ENCODE measurements around the gene BTBD17. TPM values are rescaled to one million over a fixed set of nuclear protein-coding genes. Genes with fewer than 3 reads are reported as not detected.

BTBD17 gene
- total and polyA plus RNA-seq, 12 donors = not detected

DNA sequence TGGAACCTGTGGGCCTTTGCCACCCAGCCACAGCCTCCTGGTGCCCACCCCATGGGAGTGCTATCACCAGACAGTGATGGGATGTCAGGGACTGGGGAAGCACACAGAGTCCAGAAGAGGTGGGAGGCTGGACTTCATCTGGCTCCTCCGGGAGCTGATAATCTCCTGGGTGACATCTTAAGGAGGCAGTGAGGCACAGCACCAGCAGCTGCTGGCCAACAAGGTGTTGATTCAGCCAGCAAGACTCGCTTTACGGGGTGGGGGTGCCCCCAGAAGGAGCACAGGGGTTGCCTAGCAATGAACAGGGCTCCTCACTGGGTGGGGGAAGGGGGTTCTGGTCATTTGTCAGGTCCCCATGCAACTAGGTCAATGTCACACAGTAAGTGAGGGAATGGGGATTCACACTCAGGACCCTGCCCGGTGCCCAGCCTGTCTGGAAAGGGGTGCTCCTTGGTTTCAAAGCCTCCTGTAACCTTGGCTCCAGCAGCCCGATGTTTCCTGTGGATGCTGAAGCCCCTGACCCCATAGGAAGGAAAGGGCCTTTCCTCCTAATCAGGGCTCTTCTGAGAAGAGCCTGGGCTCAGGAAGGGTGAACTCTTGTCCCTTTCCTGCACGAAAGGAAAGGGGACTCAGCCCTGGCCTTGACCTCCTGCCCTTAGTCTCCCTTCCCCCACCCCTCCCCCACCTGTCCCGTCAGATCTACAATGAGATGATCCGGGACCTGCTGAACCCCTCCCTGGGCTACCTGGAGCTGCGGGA lies 18.0 kb downstream of the BTBD17 start:
- H3K27me3 ChIP-seq = peaks cover 0 to 16% (median 0%) of the 10 kb centered on the region in 7 donors
- no peaks in the 10 kb centered on the region for H3K36me3 ChIP-seq
- no peak overlapping the region for H3K27ac ChIP-seq
- DNase-seq (no peak), ATAC-seq (peak in 1 of 8 donors; percentile 16)
- WGBS, 2 donors = 45 to 53% methylated on average over 9 of the region's 9 CpGs
- no peak overlapping the region for H3K4me3 ChIP-seq
- H3K4me1 ChIP-seq = no peaks in the 10 kb centered on the region
- no peaks in the 10 kb centered on the region for H3K9me3 ChIP-seq
- TF ChIP-seq, protein P1, sequence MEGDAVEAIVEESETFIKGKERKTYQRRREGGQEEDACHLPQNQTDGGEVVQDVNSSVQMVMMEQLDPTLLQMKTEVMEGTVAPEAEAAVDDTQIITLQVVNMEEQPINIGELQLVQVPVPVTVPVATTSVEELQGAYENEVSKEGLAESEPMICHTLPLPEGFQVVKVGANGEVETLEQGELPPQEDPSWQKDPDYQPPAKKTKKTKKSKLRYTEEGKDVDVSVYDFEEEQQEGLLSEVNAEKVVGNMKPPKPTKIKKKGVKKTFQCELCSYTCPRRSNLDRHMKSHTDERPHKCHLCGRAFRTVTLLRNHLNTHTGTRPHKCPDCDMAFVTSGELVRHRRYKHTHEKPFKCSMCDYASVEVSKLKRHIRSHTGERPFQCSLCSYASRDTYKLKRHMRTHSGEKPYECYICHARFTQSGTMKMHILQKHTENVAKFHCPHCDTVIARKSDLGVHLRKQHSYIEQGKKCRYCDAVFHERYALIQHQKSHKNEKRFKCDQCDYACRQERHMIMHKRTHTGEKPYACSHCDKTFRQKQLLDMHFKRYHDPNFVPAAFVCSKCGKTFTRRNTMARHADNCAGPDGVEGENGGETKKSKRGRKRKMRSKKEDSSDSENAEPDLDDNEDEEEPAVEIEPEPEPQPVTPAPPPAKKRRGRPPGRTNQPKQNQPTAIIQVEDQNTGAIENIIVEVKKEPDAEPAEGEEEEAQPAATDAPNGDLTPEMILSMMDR (IDR thresholded peaks at IDR 0.05) = no peak
- intact Hi-C loops (cut with DNase I) = no loop called here

DNA sequence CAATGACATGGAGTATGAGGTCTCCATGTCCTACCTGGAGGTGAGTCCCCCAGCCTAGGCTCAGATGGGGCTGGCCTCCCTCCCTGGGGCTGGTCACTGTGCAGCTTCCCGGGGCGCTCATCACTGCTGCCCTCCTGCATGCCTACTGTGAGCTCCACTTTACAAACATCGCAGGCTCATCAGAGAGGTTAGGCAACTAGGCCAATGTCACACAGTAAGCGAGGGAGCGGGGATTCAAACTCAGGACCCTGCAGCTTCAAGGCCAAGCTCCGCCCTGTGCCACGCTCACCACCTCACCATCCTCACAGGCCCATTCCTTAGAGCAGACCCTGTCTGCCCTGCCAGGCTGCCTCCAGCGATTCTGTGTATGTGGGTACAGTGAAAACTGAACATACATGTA lies 18.5 kb downstream of the BTBD17 start:
- no peak overlapping the region for H3K27ac ChIP-seq
- DNase-seq (no peak), ATAC-seq (no peak)
- no peak overlapping the region for H3K4me3 ChIP-seq
- no peaks in the 10 kb centered on the region for H3K9me3 ChIP-seq
- 84 to 85% methylated on average over 8 of the region's 8 CpGs for WGBS, 2 donors
- H3K4me1 ChIP-seq = no peaks in the 10 kb centered on the region
- H3K27me3 ChIP-seq = peaks cover 0 to 13% (median 0%) of the 10 kb centered on the region in 7 donors
- TF ChIP-seq, protein P1 (IDR thresholded peaks at IDR 0.05) = no peak
- H3K36me3 ChIP-seq = no peaks in the 10 kb centered on the region
- intact Hi-C loops (cut with DNase I) = no loop called here

DNA sequence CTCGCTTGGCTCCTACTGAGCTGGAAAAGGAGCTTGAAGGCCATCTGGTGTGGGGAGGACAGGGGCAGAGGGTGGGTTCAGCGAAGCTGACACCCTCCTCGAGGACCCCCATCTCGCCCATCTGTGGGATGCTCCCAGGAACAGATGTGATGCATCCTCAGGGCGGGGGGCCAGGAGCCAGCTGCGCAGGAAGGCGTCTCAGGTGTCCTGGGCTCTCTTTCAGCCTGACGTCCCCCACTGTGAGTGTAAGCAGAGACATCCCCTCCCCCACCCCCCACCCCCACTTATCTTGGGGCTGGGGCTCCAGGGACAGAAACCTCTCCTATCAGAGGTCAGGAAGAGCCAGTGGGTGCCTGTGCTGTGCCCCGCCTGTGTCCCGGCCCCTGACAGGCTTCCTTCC lies 19.4 kb downstream of the BTBD17 start:
- WGBS, 2 donors = 62 to 73% methylated on average over 10 of the region's 10 CpGs
- DNase-seq (no peak), ATAC-seq (no peak)
- H3K27ac ChIP-seq = no peak overlapping the region
- H3K9me3 ChIP-seq = no peaks in the 10 kb centered on the region
- H3K36me3 ChIP-seq = no peaks in the 10 kb centered on the region
- intact Hi-C loops (cut with DNase I) = no loop called here
- H3K4me3 ChIP-seq = no peak overlapping the region
- H3K27me3 ChIP-seq = peaks cover 0 to 9% (median 0%) of the 10 kb centered on the region in 7 donors
- H3K4me1 ChIP-seq = no peaks in the 10 kb centered on the region
- TF ChIP-seq, protein P1 (IDR thresholded peaks at IDR 0.05) = no peak

DNA sequence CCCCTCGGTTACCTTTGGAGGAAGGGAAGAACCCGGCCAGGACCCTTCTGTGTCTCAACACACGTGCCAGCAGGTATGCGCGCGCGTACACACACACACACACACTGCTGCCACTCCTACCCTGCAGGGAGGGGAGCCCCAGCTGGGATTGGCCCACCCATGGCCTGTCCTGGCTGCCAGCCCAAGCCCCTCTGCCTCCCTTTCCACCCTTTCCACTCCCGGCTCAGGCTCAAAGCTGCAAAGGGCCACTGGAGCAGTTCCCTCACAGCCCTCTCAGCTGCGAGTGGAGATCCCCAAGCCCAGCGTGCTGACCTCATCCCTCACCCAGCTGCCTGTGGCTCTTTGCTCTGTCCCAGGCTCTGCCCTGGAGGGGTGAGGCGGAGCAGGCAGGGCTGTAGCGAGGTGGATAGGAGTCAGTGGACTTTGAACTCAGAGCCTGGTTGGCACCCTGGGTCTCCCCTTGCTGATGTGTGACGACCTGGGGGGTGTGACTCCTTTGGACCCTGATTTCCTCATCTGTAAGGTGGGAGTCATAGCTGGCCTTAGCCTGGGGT lies 21.1 kb downstream of the BTBD17 start:
- ATAC-seq = no peak
- no peaks in the 10 kb centered on the region for H3K4me1 ChIP-seq
- H3K36me3 ChIP-seq = no peaks in the 10 kb centered on the region
- intact Hi-C loops (cut with DNase I) = no loop called here
- WGBS, 2 donors = 79 to 85% methylated on average over 13 of the region's 13 CpGs
- H3K27ac ChIP-seq = no peak overlapping the region
- DNase-seq = no peak
- H3K27me3 ChIP-seq = peaks cover 0 to 9% (median 0%) of the 10 kb centered on the region in 7 donors
- TF ChIP-seq, protein P1 (IDR thresholded peaks at IDR 0.05) = no peak
- no peaks in the 10 kb centered on the region for H3K9me3 ChIP-seq
- no peak overlapping the region for H3K4me3 ChIP-seq

Measured in heart right ventricle (tissue), 16 donors.